ENCODE results near the gene SULT1E1.

SULT1E1 gene

DNA sequence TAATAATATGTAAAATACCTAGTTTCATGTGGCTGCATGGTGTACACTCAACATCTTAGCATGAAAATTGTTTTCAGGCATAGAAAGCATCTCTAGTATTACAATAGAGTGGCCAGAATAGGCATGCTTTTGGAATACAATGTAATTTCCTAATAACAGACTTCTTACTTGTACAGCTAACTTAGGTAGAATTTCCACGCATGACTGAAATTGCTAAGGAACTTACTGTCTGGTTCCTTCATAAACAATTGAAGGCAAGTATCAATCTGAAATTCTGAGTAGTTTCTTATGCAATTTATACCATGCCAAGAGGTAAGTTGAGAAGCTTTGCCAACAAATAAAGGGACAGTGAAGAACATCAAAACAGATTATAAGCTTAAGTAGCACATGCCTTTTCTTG, 26.7 kb downstream of the SULT1E1 start:
- DNase-seq (ENCODE audit: extremely low read depth, low read depth) = no peak
- TF ChIP-seq, protein P1, sequence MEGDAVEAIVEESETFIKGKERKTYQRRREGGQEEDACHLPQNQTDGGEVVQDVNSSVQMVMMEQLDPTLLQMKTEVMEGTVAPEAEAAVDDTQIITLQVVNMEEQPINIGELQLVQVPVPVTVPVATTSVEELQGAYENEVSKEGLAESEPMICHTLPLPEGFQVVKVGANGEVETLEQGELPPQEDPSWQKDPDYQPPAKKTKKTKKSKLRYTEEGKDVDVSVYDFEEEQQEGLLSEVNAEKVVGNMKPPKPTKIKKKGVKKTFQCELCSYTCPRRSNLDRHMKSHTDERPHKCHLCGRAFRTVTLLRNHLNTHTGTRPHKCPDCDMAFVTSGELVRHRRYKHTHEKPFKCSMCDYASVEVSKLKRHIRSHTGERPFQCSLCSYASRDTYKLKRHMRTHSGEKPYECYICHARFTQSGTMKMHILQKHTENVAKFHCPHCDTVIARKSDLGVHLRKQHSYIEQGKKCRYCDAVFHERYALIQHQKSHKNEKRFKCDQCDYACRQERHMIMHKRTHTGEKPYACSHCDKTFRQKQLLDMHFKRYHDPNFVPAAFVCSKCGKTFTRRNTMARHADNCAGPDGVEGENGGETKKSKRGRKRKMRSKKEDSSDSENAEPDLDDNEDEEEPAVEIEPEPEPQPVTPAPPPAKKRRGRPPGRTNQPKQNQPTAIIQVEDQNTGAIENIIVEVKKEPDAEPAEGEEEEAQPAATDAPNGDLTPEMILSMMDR (IDR thresholded peaks at IDR 0.05; ENCODE audit: low read depth, low read length, missing control alignments) = no peak
- H3K4me3 ChIP-seq (replicated peaks; ENCODE audit: low read depth, low read length) = no peak overlapping the region

- TF ChIP-seq, protein P1 (IDR thresholded peaks at IDR 0.05; ENCODE audit: low read depth, low read length, missing control alignments) = no peak
- DNase-seq (ENCODE audit: extremely low read depth, low read depth) = no peak
- no peak overlapping the region for H3K4me3 ChIP-seq (replicated peaks; ENCODE audit: low read depth, low read length)
Observed at GRCh38 chr4:69832326-69833030, 27.5 kb downstream of the SULT1E1 start.

- no peak overlapping the region for H3K4me3 ChIP-seq (replicated peaks; ENCODE audit: low read depth, low read length)
- TF ChIP-seq, protein P1 (IDR thresholded peaks at IDR 0.05; ENCODE audit: low read depth, low read length, missing control alignments) = no peak
- DNase-seq (ENCODE audit: extremely low read depth, low read depth) = no peak
Observed at GRCh38 chr4:69831646-69832325, 28.2 kb downstream of the SULT1E1 start.

- TF ChIP-seq, protein P1 (IDR thresholded peaks at IDR 0.05; ENCODE audit: low read depth, low read length, missing control alignments) = no peak
- no peak for DNase-seq (ENCODE audit: extremely low read depth, low read depth)
Observed at GRCh38 chr4:69831270-69831627, 28.7 kb downstream of the SULT1E1 start.

DNA sequence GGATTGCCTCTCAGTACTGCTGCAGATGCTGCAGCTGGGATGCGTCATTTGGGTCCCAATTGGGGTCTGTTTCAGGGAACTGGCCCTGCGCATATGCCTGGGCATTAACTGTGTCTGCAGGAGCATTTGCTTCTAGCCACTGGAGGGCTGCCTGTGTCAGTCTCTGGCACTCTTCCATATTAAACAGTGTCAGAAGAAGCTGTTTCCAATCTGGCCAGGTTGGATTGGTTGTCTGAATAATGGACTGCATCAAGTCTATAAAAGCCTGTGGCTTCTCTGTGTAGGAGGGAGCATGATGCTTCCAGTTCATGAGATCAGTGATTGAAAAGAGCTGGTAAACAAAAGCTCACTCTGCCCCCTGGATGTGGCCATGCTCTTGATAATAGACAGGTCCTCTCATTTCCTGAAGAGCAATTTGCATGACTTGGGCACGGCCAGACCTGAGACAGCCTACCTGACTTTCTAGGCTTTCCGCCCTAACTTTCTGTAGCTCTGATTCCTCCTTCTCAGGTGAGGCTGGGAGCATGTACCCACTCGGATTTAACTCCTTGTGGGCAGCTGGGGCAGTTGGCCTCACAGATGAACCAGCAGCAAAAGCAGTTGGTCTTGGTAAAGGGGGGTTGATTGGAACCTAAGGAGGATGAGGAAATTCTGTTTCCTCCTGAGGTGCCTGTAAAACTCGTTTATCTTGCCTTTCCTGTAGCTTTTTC, 29.2 kb downstream of the SULT1E1 start:
- TF ChIP-seq, protein P1 (IDR thresholded peaks at IDR 0.05; ENCODE audit: low read depth, low read length, missing control alignments) = no peak
- peak; percentile 21 for DNase-seq (ENCODE audit: extremely low read depth, low read depth)

More at GRCh38 chr4:69831270-69831627, 28.7 kb downstream of the SULT1E1 start:
- no peak overlapping the region for H3K4me3 ChIP-seq (replicated peaks; ENCODE audit: low read depth, low read length)

DNA sequence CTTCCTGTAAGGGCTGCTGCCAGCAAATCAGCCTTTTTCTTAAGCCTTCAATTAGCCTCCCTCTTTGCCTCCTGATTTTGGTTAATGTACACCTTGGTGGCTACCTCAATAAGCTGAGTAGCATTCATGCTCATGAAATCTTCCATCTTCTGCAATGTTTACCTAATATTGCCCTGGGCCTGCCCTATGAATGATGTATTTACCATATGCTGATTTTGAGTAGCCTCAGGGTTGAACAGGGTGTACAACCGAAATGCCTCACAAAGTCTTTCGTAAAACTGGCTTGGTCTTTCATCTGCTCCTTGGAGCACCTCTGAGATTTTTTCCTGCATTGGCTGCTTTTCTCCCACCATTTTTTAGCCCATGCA, 29.8 kb downstream of the SULT1E1 start:
- TF ChIP-seq, protein P1 (IDR thresholded peaks at IDR 0.05; ENCODE audit: low read depth, low read length, missing control alignments) = no peak
- no peak for DNase-seq (ENCODE audit: extremely low read depth, low read depth)
- no peak overlapping the region for H3K4me3 ChIP-seq (replicated peaks; ENCODE audit: low read depth, low read length)

More for the DNA sequence above, 29.2 kb downstream of the SULT1E1 start:
- H3K4me3 ChIP-seq (replicated peaks; ENCODE audit: low read depth, low read length) = no peak overlapping the region
